Subcutaneous abdominal adipose tissue (tissue), 5 donors: ENCODE measurements around the gene EIF5B.

Experiments used
- H3K27ac ChIP-seq: one replicate; pipeline ENCODE4 v1.7.0; 2013; ENCODE audit warnings: low read depth, mild to moderate bottlenecking, inconsistent platforms, low read length, moderate library complexity
- H3K27me3 ChIP-seq, 5 donors: one replicate each; pipeline ENCODE4 v1.7.0; 2013; ENCODE audit warnings: low read length in 5 of 5, inconsistent platforms in 1 of 5; ENCODE audit not compliant: control insufficient read depth in 5 of 5, insufficient read depth in 4 of 5
- H3K36me3 ChIP-seq, 5 donors: one replicate each; pipeline ENCODE4 v1.7.0; 2013; ENCODE audit warnings: low read length in 5 of 5; ENCODE audit not compliant: control insufficient read depth in 5 of 5, insufficient read depth in 5 of 5
- H3K4me1 ChIP-seq, 5 donors: one replicate each; pipeline ENCODE4 v1.7.0; 2013; ENCODE audit warnings: low read length in 5 of 5, mild to moderate bottlenecking in 3 of 5, moderate library complexity in 1 of 5; ENCODE audit not compliant: control insufficient read depth in 5 of 5, insufficient read depth in 5 of 5
- H3K4me3 ChIP-seq, 5 donors: one replicate each; pipeline ENCODE4 v1.7.0; 2013; ENCODE audit warnings: low read length in 5 of 5, low read depth in 1 of 5
- H3K9ac ChIP-seq, 5 donors: one replicate each; pipeline ENCODE4 v1.7.0; 2013; ENCODE audit warnings: low read length in 5 of 5, mild to moderate bottlenecking in 4 of 5, moderate library complexity in 3 of 5
- H3K9me3 ChIP-seq, 5 donors: one replicate each; pipeline ENCODE4 v1.7.0; 2013; ENCODE audit warnings: low read length in 5 of 5; ENCODE audit not compliant: control insufficient read depth in 5 of 5
- donor health status: healthy.
- donor health status: healthy.
- donor health status: healthy.
- donor health status: healthy.
- donor health status: healthy.

The EIF5B gene

DNA sequence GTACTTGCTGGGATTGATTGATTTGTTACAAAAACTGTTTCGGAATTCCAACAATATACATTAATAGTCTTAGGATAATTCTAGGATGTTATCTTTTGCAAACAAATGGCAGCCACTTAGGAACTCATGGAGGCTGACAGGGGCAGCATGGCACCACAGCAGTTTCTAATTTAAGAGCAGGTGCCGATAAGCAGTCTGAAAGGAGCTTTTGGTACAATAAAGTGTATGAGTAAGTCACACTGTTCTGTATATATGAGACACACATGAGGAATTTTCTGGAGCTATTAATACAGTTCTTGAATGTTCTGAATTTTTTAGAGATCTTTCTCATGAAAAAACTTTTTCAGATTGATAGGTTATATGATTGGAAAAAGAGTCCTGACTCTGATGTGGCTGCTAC lies 52.2 kb downstream of the EIF5B start:
- Histone ChIP-seq H3K27ac (no peak overlapping the region), H3K4me3 (no peak overlapping the region), H3K4me1 (no peaks in the 10 kb centered on the region), H3K27me3 (no peaks in the 10 kb centered on the region), H3K9me3 (no peaks in the 10 kb centered on the region), H3K9ac (no peak overlapping the region), H3K36me3 (peaks cover 26 to 50% (median 41%) of the 10 kb centered on the region in 5 donors)

DNA sequence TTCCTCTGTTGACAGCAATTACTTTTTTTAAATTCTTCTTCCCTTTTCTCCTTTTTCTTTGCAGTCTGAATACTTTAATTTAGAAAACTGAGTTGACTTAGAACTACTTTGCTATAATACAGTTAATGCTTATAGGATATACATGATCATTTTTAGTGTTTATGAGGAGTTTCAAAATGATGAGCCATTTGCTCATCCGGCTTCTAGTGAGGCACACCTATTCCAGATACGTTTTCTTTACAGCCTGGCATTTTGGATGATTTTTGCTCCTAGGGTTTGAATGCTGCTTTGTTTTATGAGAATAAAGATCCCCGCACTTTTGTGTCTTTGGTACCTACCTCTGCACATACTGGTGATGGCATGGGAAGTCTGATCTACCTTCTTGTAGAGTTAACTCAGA lies 52.8 kb downstream of the EIF5B start:
- Histone ChIP-seq H3K27me3 (no peaks in the 10 kb centered on the region), H3K4me1 (no peaks in the 10 kb centered on the region), H3K4me3 (no peak overlapping the region), H3K9me3 (no peaks in the 10 kb centered on the region), H3K27ac (no peak overlapping the region), H3K9ac (no peak overlapping the region), H3K36me3 (peaks cover 30 to 51% (median 43%) of the 10 kb centered on the region in 5 donors)

DNA sequence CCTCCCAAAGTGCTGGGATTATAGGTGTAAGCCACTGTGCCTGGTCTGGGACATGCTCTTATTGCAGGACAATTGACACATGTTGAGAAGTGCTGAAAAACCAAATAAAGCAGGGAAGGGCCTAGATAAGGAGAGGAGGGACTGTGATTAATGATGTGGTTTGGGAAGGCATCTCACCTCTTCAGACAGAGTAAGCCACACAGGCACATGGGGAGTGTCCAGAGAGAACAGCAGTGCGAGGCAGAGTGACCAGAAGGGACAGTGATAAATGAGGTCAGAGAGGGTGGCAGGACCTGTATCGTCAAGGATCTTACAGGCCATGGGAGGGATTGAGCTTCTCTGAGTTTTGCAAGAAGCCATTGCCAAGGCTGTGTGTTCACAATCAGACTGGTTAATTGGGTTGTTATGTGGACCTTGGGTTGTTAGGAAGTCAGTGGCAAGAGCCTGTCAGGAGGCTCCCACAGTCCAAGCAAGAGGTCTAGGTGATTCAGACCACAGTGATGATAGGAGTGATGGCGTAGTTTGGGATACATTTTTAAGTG lies 58.5 kb downstream of the EIF5B start:
- H3K9me3 ChIP-seq = no peaks in the 10 kb centered on the region
- H3K9ac ChIP-seq = no peak overlapping the region
- H3K4me1 ChIP-seq = peaks cover 0 to 8% (median 4%) of the 10 kb centered on the region in 5 donors
- H3K4me3 ChIP-seq = no peak overlapping the region
- H3K36me3 ChIP-seq = peaks cover 52 to 89% (median 74%) of the 10 kb centered on the region in 5 donors
- H3K27me3 ChIP-seq = no peaks in the 10 kb centered on the region
- no peak overlapping the region for H3K27ac ChIP-seq

DNA sequence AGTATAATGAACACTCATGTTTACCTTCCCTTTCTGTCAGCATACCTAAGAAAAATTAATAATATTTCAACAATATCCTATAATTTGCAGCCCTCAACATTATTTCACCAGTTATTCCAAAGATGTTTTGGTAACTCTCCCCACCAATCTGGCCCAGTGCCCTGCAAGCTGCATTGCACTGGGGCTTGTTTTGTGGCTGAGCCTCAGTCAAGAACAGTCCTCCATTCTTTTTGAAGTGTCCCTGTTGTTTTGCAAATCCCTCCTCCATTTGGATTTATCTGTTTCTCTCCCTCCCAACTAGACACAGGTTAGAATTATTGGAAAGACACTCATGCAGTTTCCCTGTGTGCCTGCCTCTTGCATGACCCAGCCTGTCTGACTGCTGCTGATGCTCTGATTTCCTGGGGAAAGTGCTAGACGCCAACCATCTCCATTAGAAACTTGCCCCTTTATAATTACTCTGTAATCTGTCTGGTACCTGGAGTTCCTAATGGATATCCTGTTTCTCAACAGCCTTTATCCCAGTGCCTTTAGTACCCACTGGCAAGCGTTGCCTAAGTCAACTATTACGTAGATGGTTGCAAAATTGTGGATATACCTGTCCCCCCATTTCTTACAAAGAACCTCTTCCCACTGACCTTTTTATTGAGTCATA lies 60.2 kb downstream of the EIF5B start:
- H3K4me1 ChIP-seq = peaks cover 0 to 8% (median 4%) of the 10 kb centered on the region in 5 donors
- H3K9me3 ChIP-seq = no peaks in the 10 kb centered on the region
- H3K27ac ChIP-seq = no peak overlapping the region
- H3K27me3 ChIP-seq = no peaks in the 10 kb centered on the region
- H3K9ac ChIP-seq = peak overlapping the region in 1 of 5 donors; percentile 34
- H3K36me3 ChIP-seq = peaks cover 56 to 94% (median 79%) of the 10 kb centered on the region in 5 donors
- no peak overlapping the region for H3K4me3 ChIP-seq

DNA sequence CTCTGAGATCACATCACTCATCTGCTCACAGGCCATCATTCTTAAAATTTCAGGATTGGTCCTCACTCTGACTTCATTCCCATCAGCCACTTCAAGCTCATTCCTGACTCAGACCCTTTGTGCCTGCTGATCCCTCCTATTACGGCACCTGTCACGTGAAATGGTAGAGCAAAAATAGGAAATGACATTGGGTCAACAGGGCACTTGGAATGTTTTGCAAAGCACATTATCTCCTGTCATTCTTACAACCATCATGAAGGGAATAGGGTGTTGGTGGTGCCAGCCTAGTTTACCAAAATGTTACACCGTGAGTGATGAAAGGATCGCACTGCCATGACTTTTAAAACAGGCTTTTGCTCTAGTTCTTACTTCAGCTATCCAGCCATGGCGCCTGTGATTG lies 61.1 kb downstream of the EIF5B start:
- no peaks in the 10 kb centered on the region for H3K9me3 ChIP-seq
- H3K4me1 ChIP-seq = peaks cover 0 to 8% (median 4%) of the 10 kb centered on the region in 5 donors
- no peak overlapping the region for H3K4me3 ChIP-seq
- no peak overlapping the region for H3K27ac ChIP-seq
- H3K27me3 ChIP-seq = no peaks in the 10 kb centered on the region
- H3K9ac ChIP-seq = no peak overlapping the region
- peaks cover 56 to 97% (median 87%) of the 10 kb centered on the region in 5 donors for H3K36me3 ChIP-seq

DNA sequence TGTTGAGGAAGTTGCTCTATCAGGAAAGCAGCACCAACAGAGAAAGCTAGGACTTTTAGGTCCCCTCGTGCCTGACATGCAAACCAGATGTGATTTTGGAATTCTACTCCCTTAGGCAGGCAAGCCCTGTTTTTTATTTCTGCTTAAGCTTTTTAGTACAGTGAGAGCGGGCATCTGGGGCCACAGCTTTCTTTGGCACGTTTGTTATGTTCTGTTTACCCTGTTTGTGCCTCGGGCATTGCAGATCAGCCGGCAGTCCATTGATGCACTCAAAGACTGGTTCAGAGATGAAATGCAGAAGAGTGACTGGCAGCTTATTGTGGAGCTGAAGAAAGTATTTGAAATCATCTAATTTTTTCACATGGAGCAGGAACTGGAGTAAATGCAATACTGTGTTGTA lies 61.9 kb downstream of the EIF5B start:
- H3K4me3 ChIP-seq = no peak overlapping the region
- H3K4me1 ChIP-seq = peaks cover 0 to 8% (median 4%) of the 10 kb centered on the region in 5 donors
- H3K27ac ChIP-seq = no peak overlapping the region
- H3K9me3 ChIP-seq = no peaks in the 10 kb centered on the region
- H3K9ac ChIP-seq = no peak overlapping the region
- peaks cover 55 to 97% (median 87%) of the 10 kb centered on the region in 5 donors for H3K36me3 ChIP-seq
- no peaks in the 10 kb centered on the region for H3K27me3 ChIP-seq

DNA sequence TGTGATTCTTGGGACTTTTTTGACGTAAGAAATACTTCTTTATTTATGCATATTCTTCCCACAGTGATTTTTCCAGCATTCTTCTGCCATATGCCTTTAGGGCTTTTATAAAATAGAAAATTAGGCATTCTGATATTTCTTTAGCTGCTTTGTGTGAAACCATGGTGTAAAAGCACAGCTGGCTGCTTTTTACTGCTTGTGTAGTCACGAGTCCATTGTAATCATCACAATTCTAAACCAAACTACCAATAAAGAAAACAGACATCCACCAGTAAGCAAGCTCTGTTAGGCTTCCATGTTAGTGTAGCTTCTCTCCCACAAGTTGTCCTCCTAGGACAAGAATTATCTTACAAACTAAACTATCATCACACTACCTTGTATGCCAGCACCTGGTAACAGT lies 62.6 kb downstream of the EIF5B start:
- Histone ChIP-seq H3K4me1 (peaks cover 0 to 8% (median 4%) of the 10 kb centered on the region in 5 donors), H3K36me3 (peaks cover 54 to 97% (median 88%) of the 10 kb centered on the region in 5 donors), H3K4me3 (no peak overlapping the region), H3K9me3 (no peaks in the 10 kb centered on the region), H3K27ac (no peak overlapping the region), H3K9ac (no peak overlapping the region), H3K27me3 (no peaks in the 10 kb centered on the region)

DNA sequence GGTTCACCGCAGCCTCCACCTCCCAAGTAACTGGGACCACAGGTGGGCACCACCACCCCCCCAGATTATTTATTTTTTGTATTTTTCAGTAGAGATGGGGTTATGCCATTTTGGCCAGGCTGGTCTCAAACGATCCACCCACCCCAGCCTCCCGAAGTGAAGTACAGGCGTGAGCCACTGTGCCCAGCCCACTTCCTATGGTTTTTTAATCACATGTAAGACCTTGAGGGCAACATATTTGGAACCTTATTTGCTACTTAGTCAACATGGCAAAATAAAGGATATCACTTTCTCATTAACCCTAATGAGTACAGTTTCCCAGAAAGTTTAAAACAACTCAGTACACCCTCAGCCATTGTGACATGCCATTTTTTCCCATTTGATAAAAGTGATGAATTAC lies 64.7 kb downstream of the EIF5B start:
- Histone ChIP-seq H3K9me3 (no peaks in the 10 kb centered on the region), H3K4me1 (peaks cover 0 to 8% (median 4%) of the 10 kb centered on the region in 5 donors), H3K36me3 (peaks cover 61 to 94% (median 91%) of the 10 kb centered on the region in 5 donors), H3K27ac (no peak overlapping the region), H3K9ac (no peak overlapping the region), H3K27me3 (no peaks in the 10 kb centered on the region), H3K4me3 (no peak overlapping the region)

DNA sequence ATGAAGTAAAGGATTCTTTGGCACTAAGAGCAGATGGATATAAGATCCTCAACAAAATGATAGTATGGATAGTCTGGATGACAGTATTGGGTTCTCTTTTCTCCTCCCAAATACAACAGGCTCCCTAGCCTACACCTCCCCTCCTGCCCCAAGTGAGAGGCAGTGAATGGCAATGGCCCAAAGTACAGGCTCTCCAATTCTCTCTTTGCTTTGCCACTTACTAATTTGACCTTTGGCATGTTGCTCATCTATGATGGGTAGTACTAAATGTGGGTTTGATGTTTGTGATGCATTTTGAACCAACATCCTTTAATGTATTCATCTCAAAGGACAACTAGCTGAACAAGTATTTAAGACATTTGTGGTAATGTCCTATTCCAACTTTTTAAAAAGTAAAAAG lies 65.9 kb downstream of the EIF5B start:
- Histone ChIP-seq H3K4me1 (no peaks in the 10 kb centered on the region), H3K9me3 (no peaks in the 10 kb centered on the region), H3K27me3 (no peaks in the 10 kb centered on the region), H3K4me3 (no peak overlapping the region), H3K36me3 (peaks cover 62 to 90% (median 79%) of the 10 kb centered on the region in 5 donors), H3K9ac (no peak overlapping the region), H3K27ac (no peak overlapping the region)

DNA sequence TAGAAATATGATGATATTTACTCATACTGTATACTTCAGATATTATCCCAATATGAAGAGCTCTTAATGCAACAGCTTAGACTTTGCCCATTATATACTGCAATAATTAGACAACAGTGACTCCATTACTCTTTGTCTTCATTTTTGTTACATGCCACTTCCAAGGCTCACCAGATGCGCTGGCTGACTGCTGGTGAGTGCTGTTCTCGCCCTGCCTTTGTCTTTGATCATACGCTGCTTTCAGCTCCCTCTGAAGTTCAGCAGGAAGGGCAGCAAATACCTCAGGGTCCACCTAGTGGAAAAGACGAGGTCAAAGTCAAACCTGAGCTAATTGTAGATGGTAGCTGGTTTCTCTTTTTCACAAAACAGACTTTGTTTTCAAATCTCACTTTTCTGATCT lies 66.3 kb downstream of the EIF5B start:
- Histone ChIP-seq H3K27me3 (no peaks in the 10 kb centered on the region), H3K36me3 (peaks cover 61 to 89% (median 74%) of the 10 kb centered on the region in 5 donors), H3K27ac (no peak overlapping the region), H3K4me1 (no peaks in the 10 kb centered on the region), H3K4me3 (no peak overlapping the region), H3K9ac (no peak overlapping the region), H3K9me3 (no peaks in the 10 kb centered on the region)
